ENCODE measurements around the gene STK32C. TPM values are rescaled to one million over a fixed set of nuclear protein-coding genes. Genes with fewer than 3 reads are reported as not detected.

STK32C gene
- total RNA-seq, 1 donor from 2014 or later: 13.6 TPM

DNA sequence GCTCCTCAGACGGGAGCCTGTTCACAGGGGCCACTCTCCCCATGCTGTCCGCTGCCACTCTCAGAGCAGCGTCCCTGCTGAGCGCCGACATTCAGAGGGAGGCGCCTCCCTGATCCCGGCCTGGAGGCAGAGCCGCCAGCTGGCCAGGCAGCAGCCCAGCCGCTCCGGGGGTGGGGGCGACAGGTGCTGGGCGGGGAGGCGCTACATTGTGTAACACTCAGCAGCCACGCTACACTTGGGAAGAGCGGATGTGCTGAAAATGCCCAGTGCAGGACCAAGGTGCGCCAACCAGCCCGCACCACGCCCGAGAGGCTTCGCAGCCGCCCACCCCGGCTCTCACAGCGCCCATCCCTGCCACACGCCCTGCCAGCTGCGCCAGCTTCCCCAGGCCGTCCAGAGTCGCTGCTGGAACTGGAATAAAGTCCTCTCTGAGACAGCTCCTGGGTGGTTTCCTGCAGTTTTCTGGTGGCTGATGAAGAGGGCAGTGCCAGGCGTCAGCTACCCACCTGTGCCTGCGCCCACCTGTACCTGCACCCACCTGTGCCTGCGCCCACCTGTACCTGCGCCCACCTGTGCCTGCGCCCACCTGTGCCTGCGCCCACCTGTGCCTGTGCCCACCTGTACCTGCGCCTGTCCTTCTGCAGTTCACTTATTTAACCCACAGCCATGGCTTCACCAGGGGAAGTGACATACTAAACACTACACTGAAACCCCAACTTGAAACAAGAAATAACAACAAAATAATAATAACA lies 25.7 kb downstream of the STK32C start:
- Histone ChIP-seq H3K27me3 (ENCODE audit: insufficient read depth, low read length) (peaks cover 6% of the 10 kb centered on the region), H3K4me1 (ENCODE audit: insufficient read depth, low read length) (no peaks in the 10 kb centered on the region), H3K27ac (ENCODE audit: low read depth, low read length) (no peak overlapping the region), H3K9ac (ENCODE audit: low read length) (no peak overlapping the region), H3K4me3 (ENCODE audit: insufficient read depth, low read depth, low read length) (no peak overlapping the region), H3K79me2 (ENCODE audit: insufficient read depth, low read length) (no peaks in the 10 kb centered on the region), H3K9me3 (ENCODE audit: insufficient read depth, low read depth, low read length) (no peaks in the 10 kb centered on the region), H2AFZ (ENCODE audit: low read depth, low read length) (no peak overlapping the region), H3K36me3 (ENCODE audit: insufficient read depth, low read length) (no peaks in the 10 kb centered on the region), H4K20me1 (ENCODE audit: insufficient read depth, low read length) (no peaks in the 10 kb centered on the region), H3K4me2 (ENCODE audit: low read length) (no peak overlapping the region)
- Mint-ChIP-seq H3K4me1 (ENCODE audit: low read depth, unreplicated experiment) (peaks cover 3% of the 10 kb centered on the region), H3K4me3 (ENCODE audit: unreplicated experiment) (no peak overlapping the region), H3K27me3 (ENCODE audit: low read depth, unreplicated experiment) (peaks cover 28% of the 10 kb centered on the region), H3K9me3 (ENCODE audit: unreplicated experiment) (no peaks in the 10 kb centered on the region), H3K36me3 (ENCODE audit: low read depth, unreplicated experiment) (no peaks in the 10 kb centered on the region), H3K27ac (ENCODE audit: unreplicated experiment) (no peak overlapping the region)
- no peak for TF ChIP-seq EZH2 (IDR thresholded peaks at IDR 0.05; ENCODE audit: insufficient read depth, low read length)
- no peak for TF ChIP-seq CTCF (IDR thresholded peaks at IDR 0.05; ENCODE audit: insufficient read depth, low read depth, low read length)
- FAIRE-seq: no peak
- no peak for DNase-seq (ENCODE audit: low read depth)

GRCh38 chr10:132280646-132281074 lies 27.1 kb downstream of the STK32C start:
- peaks cover 3% of the 10 kb centered on the region for H3K4me1 Mint-ChIP-seq (ENCODE audit: low read depth, unreplicated experiment)
- no peak overlapping the region for H3K27ac ChIP-seq (ENCODE audit: low read depth, low read length)
- no peaks in the 10 kb centered on the region for H3K36me3 ChIP-seq (ENCODE audit: insufficient read depth, low read length)
- peaks cover 6% of the 10 kb centered on the region for H3K27me3 ChIP-seq (ENCODE audit: insufficient read depth, low read length)
- no peaks in the 10 kb centered on the region for H3K79me2 ChIP-seq (ENCODE audit: insufficient read depth, low read length)
- TF ChIP-seq EZH2 (IDR thresholded peaks at IDR 0.05; ENCODE audit: insufficient read depth, low read length): no peak
- no peak for TF ChIP-seq CTCF (IDR thresholded peaks at IDR 0.05; ENCODE audit: insufficient read depth, low read depth, low read length)
- no peak overlapping the region for H3K4me3 Mint-ChIP-seq (ENCODE audit: unreplicated experiment)
- H3K4me3 ChIP-seq (ENCODE audit: insufficient read depth, low read depth, low read length): no peak overlapping the region
- peaks cover 38% of the 10 kb centered on the region for H3K27me3 Mint-ChIP-seq (ENCODE audit: low read depth, unreplicated experiment)
- no peaks in the 10 kb centered on the region for H3K36me3 Mint-ChIP-seq (ENCODE audit: low read depth, unreplicated experiment)
- H3K4me2 ChIP-seq (ENCODE audit: low read length): no peak overlapping the region
- H4K20me1 ChIP-seq (ENCODE audit: insufficient read depth, low read length): no peaks in the 10 kb centered on the region
- DNase-seq (ENCODE audit: low read depth) (no peak), FAIRE-seq (no peak)
- H2AFZ ChIP-seq (ENCODE audit: low read depth, low read length): no peak overlapping the region
- peak overlapping the region; percentile 55 for H3K27ac Mint-ChIP-seq (ENCODE audit: unreplicated experiment)
- no peak overlapping the region for H3K9ac ChIP-seq (ENCODE audit: low read length)
- no peaks in the 10 kb centered on the region for H3K9me3 ChIP-seq (ENCODE audit: insufficient read depth, low read depth, low read length)
- H3K4me1 ChIP-seq (ENCODE audit: insufficient read depth, low read length): no peaks in the 10 kb centered on the region
- H3K9me3 Mint-ChIP-seq (ENCODE audit: unreplicated experiment): no peaks in the 10 kb centered on the region
